Progenitor cell of endocrine pancreas (in vitro differentiated cells): ENCODE results near the gene RAB11FIP4. TPM values are rescaled to one million over a fixed set of nuclear protein-coding genes. Genes with fewer than 3 reads are reported as not detected.

Experiments used
- DNase-seq: peaks from one replicate; pipeline ENCODE4 v3.0.0; 2021; ENCODE audit warnings: low spot score; ENCODE audit not compliant: unreplicated experiment
- H3K27ac Mint-ChIP-seq: 2 replicates; pipeline ENCODE4 v1.8.0; 2021; ENCODE audit warnings: mild to moderate bottlenecking, moderate library complexity, mixed read lengths
- H3K27me3 Mint-ChIP-seq: 2 replicates; pipeline ENCODE4 v1.8.0; 2021; ENCODE audit warnings: mixed read lengths
- H3K36me3 Mint-ChIP-seq: 2 replicates; pipeline ENCODE4 v1.8.0; 2022; ENCODE audit warnings: mixed read lengths; ENCODE audit not compliant: insufficient read depth
- H3K4me1 Mint-ChIP-seq: 2 replicates; pipeline ENCODE4 v1.8.0; 2021; ENCODE audit warnings: low read depth, mixed read lengths
- H3K4me3 Mint-ChIP-seq: 2 replicates; pipeline ENCODE4 v1.8.0; 2021; ENCODE audit warnings: low read depth, mild to moderate bottlenecking, moderate library complexity, mixed read lengths
- H3K9me3 Mint-ChIP-seq: 2 replicates; pipeline ENCODE4 v1.8.0; 2021; ENCODE audit warnings: low read depth, mixed read lengths
- total RNA-seq: library from RNA; stranded (reverse); gene quantifications from 2 replicates; pipeline ENCODE4 v1.2.1, GENCODE V29; 2021
- TF ChIP-seq, protein P1 (sequence below): fragments of 200-600 bp; sonication (generic); IDR thresholded peaks from one replicate; pipeline ENCODE4 v1.5.0; 2021; ENCODE audit warnings: antibody characterized with exemption, mild to moderate bottlenecking; ENCODE audit not compliant: unreplicated experiment

The RAB11FIP4 gene
- total RNA-seq, 1 donor from 2014 or later = 65.5 TPM

DNA sequence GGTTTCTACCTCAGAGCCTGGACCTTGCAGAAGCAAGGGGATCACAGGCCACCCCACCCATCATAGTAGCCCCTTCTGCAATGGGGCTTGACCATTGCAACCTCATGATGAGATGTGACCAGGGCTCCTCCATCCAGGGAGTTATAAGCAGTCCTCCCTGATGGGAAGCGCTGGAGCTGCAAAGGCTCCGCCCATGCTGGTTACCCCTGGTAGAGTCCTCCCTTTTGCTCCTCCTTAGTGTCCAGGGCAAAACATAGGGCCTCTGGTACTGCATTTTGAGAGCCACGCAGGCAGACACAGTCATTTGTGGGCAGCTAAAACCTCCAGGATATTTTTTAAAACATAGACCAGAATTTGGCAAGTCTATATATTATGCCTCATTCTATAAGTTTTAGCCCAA, 161.1 kb downstream of the RAB11FIP4 start:
- H3K4me3 Mint-ChIP-seq = no peak overlapping the region
- no peak overlapping the region for H3K27ac Mint-ChIP-seq
- peaks cover 30% of the 10 kb centered on the region for H3K27me3 Mint-ChIP-seq
- H3K9me3 Mint-ChIP-seq = no peaks in the 10 kb centered on the region
- no peak for DNase-seq
- TF ChIP-seq, protein P1, sequence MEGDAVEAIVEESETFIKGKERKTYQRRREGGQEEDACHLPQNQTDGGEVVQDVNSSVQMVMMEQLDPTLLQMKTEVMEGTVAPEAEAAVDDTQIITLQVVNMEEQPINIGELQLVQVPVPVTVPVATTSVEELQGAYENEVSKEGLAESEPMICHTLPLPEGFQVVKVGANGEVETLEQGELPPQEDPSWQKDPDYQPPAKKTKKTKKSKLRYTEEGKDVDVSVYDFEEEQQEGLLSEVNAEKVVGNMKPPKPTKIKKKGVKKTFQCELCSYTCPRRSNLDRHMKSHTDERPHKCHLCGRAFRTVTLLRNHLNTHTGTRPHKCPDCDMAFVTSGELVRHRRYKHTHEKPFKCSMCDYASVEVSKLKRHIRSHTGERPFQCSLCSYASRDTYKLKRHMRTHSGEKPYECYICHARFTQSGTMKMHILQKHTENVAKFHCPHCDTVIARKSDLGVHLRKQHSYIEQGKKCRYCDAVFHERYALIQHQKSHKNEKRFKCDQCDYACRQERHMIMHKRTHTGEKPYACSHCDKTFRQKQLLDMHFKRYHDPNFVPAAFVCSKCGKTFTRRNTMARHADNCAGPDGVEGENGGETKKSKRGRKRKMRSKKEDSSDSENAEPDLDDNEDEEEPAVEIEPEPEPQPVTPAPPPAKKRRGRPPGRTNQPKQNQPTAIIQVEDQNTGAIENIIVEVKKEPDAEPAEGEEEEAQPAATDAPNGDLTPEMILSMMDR = no peak
- no peaks in the 10 kb centered on the region for H3K36me3 Mint-ChIP-seq
- peaks cover 3% of the 10 kb centered on the region for H3K4me1 Mint-ChIP-seq

DNA sequence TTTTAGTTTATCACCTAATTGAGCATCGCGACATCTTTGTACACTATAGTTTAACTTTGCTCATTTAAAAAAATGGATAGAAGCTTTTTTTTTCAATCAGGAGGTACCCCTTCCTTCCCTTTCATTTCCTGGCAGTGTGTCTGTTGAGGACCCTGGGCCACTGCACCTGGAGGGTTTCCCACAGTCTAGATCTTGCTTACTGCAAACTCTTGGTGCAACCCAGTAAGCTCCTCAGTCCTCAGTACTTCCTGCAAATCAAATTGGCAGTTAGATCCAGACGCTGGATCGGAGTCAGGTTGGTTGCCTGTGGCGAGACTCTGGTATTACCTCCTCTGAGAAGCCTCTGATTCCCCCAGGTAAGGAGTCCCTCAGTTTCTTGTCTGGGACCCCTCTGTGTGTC, 162.0 kb downstream of the RAB11FIP4 start:
- Mint-ChIP-seq H3K27me3 (peaks cover 36% of the 10 kb centered on the region), H3K27ac (no peak overlapping the region), H3K9me3 (no peaks in the 10 kb centered on the region), H3K4me1 (peaks cover 5% of the 10 kb centered on the region), H3K36me3 (no peaks in the 10 kb centered on the region), H3K4me3 (no peak overlapping the region)
- TF ChIP-seq, protein P1 = no peak
- DNase-seq = no peak

DNA sequence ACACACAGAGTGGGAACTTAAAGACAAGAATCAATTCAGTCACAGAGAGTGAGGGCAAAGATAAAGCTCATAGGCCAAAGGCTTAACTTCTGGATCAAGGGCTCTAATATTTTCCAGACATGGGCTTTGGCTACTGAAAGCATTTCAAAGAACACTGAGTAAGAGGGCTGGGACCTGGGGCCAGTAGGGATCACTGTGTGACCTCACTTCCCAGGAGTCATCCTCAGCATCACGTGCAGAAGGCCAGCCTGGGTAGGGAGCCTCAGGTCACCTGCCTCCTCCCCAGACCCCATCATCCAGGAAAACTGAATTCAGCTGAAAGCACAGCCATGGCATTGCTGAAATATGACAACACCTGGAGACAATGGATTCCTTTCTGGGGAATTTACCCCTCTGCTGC, 163.5 kb downstream of the RAB11FIP4 start:
- no peaks in the 10 kb centered on the region for H3K9me3 Mint-ChIP-seq
- H3K4me1 Mint-ChIP-seq = peaks cover 2% of the 10 kb centered on the region
- peaks cover 36% of the 10 kb centered on the region for H3K27me3 Mint-ChIP-seq

DNA sequence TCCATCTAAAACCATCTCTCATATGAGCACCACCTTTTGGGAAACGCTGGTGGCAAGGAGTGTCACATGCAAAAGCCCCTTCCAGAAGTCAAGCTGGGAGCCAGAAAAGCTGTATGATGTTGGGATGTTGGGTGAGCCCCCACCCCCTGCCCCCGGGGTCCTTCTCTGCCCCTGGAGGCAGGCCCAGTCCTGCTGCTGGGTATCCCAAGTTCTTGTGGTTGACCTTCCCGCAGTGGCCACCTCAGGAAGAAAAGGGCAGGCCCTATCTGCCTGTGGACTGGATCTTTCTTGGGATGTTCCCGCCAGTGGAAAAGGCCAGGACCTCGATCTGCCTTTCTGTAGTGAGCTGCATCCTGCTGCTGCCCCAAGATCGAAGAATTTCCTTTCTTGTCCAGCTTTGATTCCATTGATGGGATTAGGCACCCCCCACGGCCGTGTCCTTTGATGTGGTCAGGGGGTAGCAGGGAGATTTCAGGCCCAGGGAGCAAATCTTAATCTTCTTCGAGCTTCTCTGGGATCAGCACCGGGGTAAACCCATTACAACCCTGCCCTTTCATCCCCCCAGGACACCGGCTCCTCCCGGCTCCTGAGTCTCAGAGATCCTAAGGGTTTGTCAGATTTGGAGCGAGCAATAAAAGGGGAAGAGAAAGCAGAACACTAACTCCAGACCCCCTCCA, 165.6 kb downstream of the RAB11FIP4 start:
- DNase-seq = no peak
- Mint-ChIP-seq H3K36me3 (no peaks in the 10 kb centered on the region), H3K4me3 (no peak overlapping the region), H3K27me3 (peaks cover 38% of the 10 kb centered on the region), H3K27ac (no peak overlapping the region), H3K4me1 (peaks cover 22% of the 10 kb centered on the region), H3K9me3 (no peaks in the 10 kb centered on the region)
- TF ChIP-seq, protein P1 = no peak

More for the DNA sequence above, 163.5 kb downstream of the RAB11FIP4 start:
- no peak for DNase-seq
- H3K4me3 Mint-ChIP-seq = no peak overlapping the region
- peak overlapping the region; percentile 81 for H3K27ac Mint-ChIP-seq
- TF ChIP-seq, protein P1 = no peak
- no peaks in the 10 kb centered on the region for H3K36me3 Mint-ChIP-seq

DNA sequence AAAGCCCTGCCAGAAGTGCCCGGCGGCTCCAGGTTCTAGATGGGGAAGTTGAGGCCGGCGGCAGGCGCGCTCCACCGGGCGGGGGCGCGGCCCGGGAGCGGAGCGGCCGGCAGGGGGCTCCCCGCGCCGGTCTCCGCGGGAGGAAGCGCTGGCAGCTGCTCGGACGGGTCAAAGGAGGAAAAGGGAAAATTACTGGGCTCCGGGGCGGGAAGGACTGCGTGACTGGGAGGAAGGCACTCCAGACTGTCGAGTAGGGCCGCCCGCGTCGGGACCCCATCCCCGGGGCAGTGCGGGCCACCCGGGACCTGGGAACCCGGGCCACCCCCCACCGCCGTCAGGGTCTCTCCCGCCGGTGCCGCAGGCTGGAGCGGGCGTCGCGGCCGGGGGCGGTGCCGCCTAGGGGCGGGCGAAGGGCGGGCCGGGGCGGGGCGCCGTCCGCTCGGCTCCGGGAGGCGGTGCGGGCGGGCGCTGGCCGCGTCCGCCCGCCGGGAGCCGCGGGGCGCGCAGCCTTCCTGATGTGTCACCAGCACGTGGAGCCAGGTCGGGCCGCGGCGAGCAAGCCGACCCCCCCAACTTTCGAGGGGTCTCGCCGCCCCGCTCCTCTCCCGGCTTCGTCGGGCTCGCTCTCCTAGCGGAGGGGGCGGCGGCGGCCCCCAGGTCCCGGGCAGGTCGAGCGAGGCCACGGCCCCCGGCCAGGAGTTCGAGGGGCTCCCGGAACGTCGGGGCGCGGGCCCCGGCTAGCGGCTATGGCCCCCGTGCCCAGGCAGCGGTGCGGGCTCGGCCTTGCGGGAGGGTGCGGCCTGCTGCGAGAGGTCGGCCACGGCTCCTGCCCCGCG, 167.5 kb downstream of the RAB11FIP4 start:
- Mint-ChIP-seq H3K9me3 (no peaks in the 10 kb centered on the region), H3K4me3 (peak overlapping the region; percentile 69), H3K27ac (peak overlapping the region; percentile 74), H3K27me3 (peaks cover 29% of the 10 kb centered on the region), H3K4me1 (peaks cover 29% of the 10 kb centered on the region), H3K36me3 (no peaks in the 10 kb centered on the region)
- peak; percentile 47 for DNase-seq
- TF ChIP-seq, protein P1 = peak; percentile 88
